Measurements from ENCODE around the gene PPP1R14B. TPM values are rescaled to one million over a fixed set of nuclear protein-coding genes. Genes with fewer than 3 reads are reported as not detected.

The PPP1R14B gene
- total and polyA plus RNA-seq, 2 of the 13 experiments (the other 11 are each of a cell fraction or from before 2014, with no cell fraction given), result 110 to 148 TPM

DNA sequence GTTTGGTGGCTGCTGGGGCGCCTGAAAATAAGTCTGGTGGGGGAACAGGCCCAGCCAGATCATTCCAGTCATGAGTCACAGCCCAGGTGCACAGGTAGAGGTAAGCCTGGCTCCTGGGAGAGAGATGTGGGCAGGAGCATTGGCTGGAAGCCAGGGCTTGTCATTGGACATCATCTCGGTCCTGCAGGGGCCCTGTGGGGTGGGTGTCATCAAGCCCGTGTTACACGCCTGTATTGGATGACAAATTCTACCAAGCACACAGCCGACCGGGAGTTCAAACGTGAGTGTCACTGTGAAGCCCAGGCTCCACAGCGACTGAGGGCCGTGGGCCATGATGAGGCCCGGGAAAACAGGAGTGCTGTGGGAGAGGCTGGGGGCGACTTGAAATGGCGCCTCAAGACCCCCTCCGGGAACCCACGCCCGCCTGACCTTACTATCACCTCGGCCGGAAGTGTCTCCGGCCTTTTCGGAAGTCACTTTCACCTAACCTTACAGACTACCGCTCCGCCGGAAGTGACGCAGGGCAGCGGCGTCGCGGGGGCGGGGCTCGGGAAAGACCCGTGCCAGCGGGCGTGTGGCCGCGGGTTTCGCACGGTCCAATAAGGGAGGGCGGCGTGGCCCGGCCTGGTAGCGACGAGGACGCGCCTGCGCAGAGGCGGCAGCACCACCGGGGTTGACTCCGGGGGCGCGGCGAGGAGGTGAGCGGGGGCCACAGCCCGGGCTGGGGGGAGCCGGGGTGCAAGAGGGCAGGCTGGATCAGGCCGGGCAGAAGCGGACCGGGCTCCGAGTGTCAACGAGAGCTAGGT lies 6.1 kb downstream of the PPP1R14B start, which contains the start of gene FKBP2 (continued):
- no peak for TF ChIP-seq EP300 (IDR thresholded peaks at IDR 0.05; ENCODE audit: low read depth in 2 of 2, low read length in 2 of 2)
- no peak for TF ChIP-seq EP300 (CRISPR knock-in tag; IDR thresholded peaks at IDR 0.05; ENCODE audit: borderline replicate concordance)
- TF ChIP-seq NBN (conservative IDR thresholded peaks at IDR 0.05), result no peak
- TF ChIP-seq ZBTB8A (CRISPR knock-in tag; IDR thresholded peaks at IDR 0.05; ENCODE audit: borderline replicate concordance, low read depth), result no peak
- peak; percentile 57; the same call in 1 of the 2 replicates for TF ChIP-seq SRY (CRISPR knock-in tag; IDR thresholded peaks at IDR 0.05)
- no peak for TF ChIP-seq ZNF737 (CRISPR knock-in tag; IDR thresholded peaks at IDR 0.05; ENCODE audit: borderline replicate concordance)
- TF ChIP-seq ZNF687 (CRISPR knock-in tag; IDR thresholded peaks at IDR 0.05), result peak; percentile 89
- TF ChIP-seq ZKSCAN8 (CRISPR knock-in tag; IDR thresholded peaks at IDR 0.05; ENCODE audit: borderline replicate concordance), result no peak
- no peak for TF ChIP-seq STAG1 (CRISPR knock-in tag; IDR thresholded peaks at IDR 0.05)
- TF ChIP-seq IRF9 (CRISPR knock-in tag; IDR thresholded peaks at IDR 0.05; ENCODE audit: borderline replicate concordance), result peak; percentile 51; the same call in 1 of the 2 replicates
- no peak for TF ChIP-seq LRRFIP1 (CRISPR knock-in tag; conservative IDR thresholded peaks at IDR 0.05)
- no peak for TF ChIP-seq SUZ12 (IDR thresholded peaks at IDR 0.05; ENCODE audit: low read depth, low read length)
- TF ChIP-seq KDM3A (CRISPR knock-in tag; IDR thresholded peaks at IDR 0.05; ENCODE audit: low read depth), result no peak; the same call in 1 of the 2 replicates
- TF ChIP-seq BHLHE40 (IDR thresholded peaks at IDR 0.05; ENCODE audit: low read length), result peak; percentile 87
- TF ChIP-seq GATAD1 (CRISPR knock-in tag; IDR thresholded peaks at IDR 0.05), result peak; percentile 87
- 0 out of 2 replicates have a peak, but pooled peaks have one; percentile 70 for TF ChIP-seq TP53 (CRISPR knock-in tag; conservative IDR thresholded peaks at IDR 0.05)
- peak; percentile 85 for TF ChIP-seq CREM (IDR thresholded peaks at IDR 0.05)
- TF ChIP-seq CREM (CRISPR knock-in tag; IDR thresholded peaks at IDR 0.05), result peak; percentile 66; the same call in 1 of the 2 replicates
- TF ChIP-seq MEF2D (CRISPR knock-in tag; IDR thresholded peaks at IDR 0.05), result 0 out of 2 replicates have a peak, but pooled peaks have one; percentile 25
- TF ChIP-seq, protein P1, sequence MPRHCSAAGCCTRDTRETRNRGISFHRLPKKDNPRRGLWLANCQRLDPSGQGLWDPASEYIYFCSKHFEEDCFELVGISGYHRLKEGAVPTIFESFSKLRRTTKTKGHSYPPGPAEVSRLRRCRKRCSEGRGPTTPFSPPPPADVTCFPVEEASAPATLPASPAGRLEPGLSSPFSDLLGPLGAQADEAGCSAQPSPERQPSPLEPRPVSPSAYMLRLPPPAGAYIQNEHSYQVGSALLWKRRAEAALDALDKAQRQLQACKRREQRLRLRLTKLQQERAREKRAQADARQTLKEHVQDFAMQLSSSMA (CRISPR knock-in tag; IDR thresholded peaks at IDR 0.05), result no peak

All from HepG2 (cell line).